WTC11 (cell line): ENCODE measurements around the gene REX1BD. TPM values are rescaled to one million over a fixed set of nuclear protein-coding genes. Genes with fewer than 3 reads are reported as not detected.

ENCODE experiments used
- ATAC-seq: fragments of 200-7000 bp; cut with Tn5 transposase; 2 replicates; pipeline ENCODE4 v1.10.0; 2021; ENCODE audit warnings: mild to moderate bottlenecking, moderate library complexity
- Bru-seq: library from RNA; stranded (reverse); fragments of 400-500 nt; gene quantifications from one replicate; lab custom pipeline; 2021; lab: Mats Ljungman, UMichigan
- CTCF ChIA-PET: fragments of 300-600 bp; sonication (Branson Sonifier 250); formaldehyde crosslinking; loops from one replicate; lab custom pipeline; 2021; ENCODE audit warnings: antibody characterized with exemption; lab: Charles Lee
- POLR2A ChIA-PET: fragments of 350-600 bp; sonication (Branson Sonifier 250); formaldehyde crosslinking; loops from one replicate; lab custom pipeline; 2021; ENCODE audit warnings: antibody characterized with exemption; lab: Charles Lee
- DNase-seq: peaks from one replicate; pipeline ENCODE4 v3.0.0; 2021; ENCODE audit warnings: low spot score
- H3K27ac Mint-ChIP-seq: 2 replicates; pipeline ENCODE4 v1.8.0; 2021; ENCODE audit warnings: mixed read lengths
- H3K27me3 Mint-ChIP-seq: 2 replicates; pipeline ENCODE4 v1.8.0; 2021; ENCODE audit warnings: low read depth, mild to moderate bottlenecking, moderate library complexity, mixed read lengths
- H3K36me3 Mint-ChIP-seq: 2 replicates; pipeline ENCODE4 v1.8.0; 2021; ENCODE audit warnings: mixed read lengths
- H3K4me1 Mint-ChIP-seq: 2 replicates; pipeline ENCODE4 v1.8.0; 2022; ENCODE audit warnings: mixed read lengths
- H3K4me3 Mint-ChIP-seq: 2 replicates; pipeline ENCODE4 v1.8.0; 2021; ENCODE audit warnings: mild to moderate bottlenecking, moderate library complexity, mixed read lengths
- H3K9me3 Mint-ChIP-seq: 2 replicates; pipeline ENCODE4 v1.8.0; 2021; ENCODE audit warnings: mixed read lengths
- ATF1 ChIP-seq: sonication (generic); formaldehyde crosslinking; IDR thresholded peaks from 2 replicates; pipeline ENCODE4 v1.8.1; 2023; ENCODE audit warnings: mild to moderate bottlenecking, moderate library complexity, missing genetic modification reagents
- ATF3 ChIP-seq: sonication (generic); formaldehyde crosslinking; conservative IDR thresholded peaks from 2 replicates; pipeline ENCODE4 v1.8.1; 2022; ENCODE audit warnings: mild to moderate bottlenecking, missing genetic modification reagents
- CBFB ChIP-seq: sonication (generic); formaldehyde crosslinking; IDR thresholded peaks from 2 replicates; pipeline ENCODE4 v1.8.1; 2022; ENCODE audit warnings: mild to moderate bottlenecking, low read depth, missing genetic modification reagents
- CDX4 ChIP-seq: fragments of 250-450 bp; sonication (Bioruptor Pico); IDR thresholded peaks from 2 replicates; pipeline ENCODE4 v1.9.0; 2021; ENCODE audit warnings: moderate library complexity, mild to moderate bottlenecking, inconsistent platforms, borderline replicate concordance
- CREM ChIP-seq: sonication (generic); formaldehyde crosslinking; IDR thresholded peaks from 2 replicates; pipeline ENCODE4 v1.8.1; 2022; ENCODE audit warnings: mild to moderate bottlenecking, missing genetic modification reagents, moderate library complexity
- EMX1 ChIP-seq: fragments of 250-450 bp; sonication (Bioruptor Pico); IDR thresholded peaks from 2 replicates; pipeline ENCODE4 v1.8.0; 2021; ENCODE audit warnings: mild to moderate bottlenecking
- ETV6 ChIP-seq: sonication (generic); formaldehyde crosslinking; IDR thresholded peaks from 2 replicates; pipeline ENCODE4 v1.8.1; 2022; ENCODE audit warnings: mild to moderate bottlenecking, missing genetic modification reagents
- FOXJ3 ChIP-seq: sonication (generic); formaldehyde crosslinking; IDR thresholded peaks from 2 replicates; pipeline ENCODE4 v1.9.0; 2021; ENCODE audit warnings: missing genetic modification reagents, mild to moderate bottlenecking, borderline replicate concordance
- FOXP1 ChIP-seq: sonication (generic); formaldehyde crosslinking; IDR thresholded peaks from 2 replicates; pipeline ENCODE4 v1.8.0; 2022; ENCODE audit warnings: missing genetic modification reagents, mild to moderate bottlenecking, moderate library complexity, borderline replicate concordance
- GRHL2 ChIP-seq: fragments of 250-450 bp; sonication (Bioruptor Pico); IDR thresholded peaks from 2 replicates; pipeline ENCODE4 v1.8.0; 2022; ENCODE audit warnings: mild to moderate bottlenecking, moderate library complexity; ENCODE audit not compliant: insufficient replicate concordance, severe bottlenecking
- HMGA2 ChIP-seq: fragments of 250-450 bp; sonication (Bioruptor Pico); IDR thresholded peaks from 2 replicates; pipeline ENCODE4 v1.4.0; 2021; ENCODE audit warnings: mild to moderate bottlenecking, moderate library complexity
- IRF2 ChIP-seq: sonication (generic); formaldehyde crosslinking; IDR thresholded peaks from 2 replicates; pipeline ENCODE4 v1.8.0; 2022; ENCODE audit warnings: low read depth, missing genetic modification reagents, borderline replicate concordance
- JUN ChIP-seq: sonication (generic); formaldehyde crosslinking; IDR thresholded peaks from 2 replicates; pipeline ENCODE4 v1.8.0; 2023; ENCODE audit warnings: mild to moderate bottlenecking, missing genetic modification reagents
- KAT7 ChIP-seq: sonication (generic); formaldehyde crosslinking; IDR thresholded peaks from 2 replicates; pipeline ENCODE4 v1.8.1; 2023; ENCODE audit warnings: missing genetic modification reagents, mild to moderate bottlenecking, borderline replicate concordance
- MYBL2 ChIP-seq: sonication (generic); formaldehyde crosslinking; IDR thresholded peaks from 2 replicates; pipeline ENCODE4 v1.8.1; 2023; ENCODE audit warnings: mild to moderate bottlenecking, moderate library complexity, missing genetic modification reagents
- NFATC4 ChIP-seq: fragments of 250-450 bp; sonication (Bioruptor Pico); IDR thresholded peaks from 2 replicates; pipeline ENCODE4 v1.9.0; 2021; ENCODE audit warnings: mild to moderate bottlenecking
- NFE2L1 ChIP-seq: sonication (generic); formaldehyde crosslinking; IDR thresholded peaks from 2 replicates; pipeline ENCODE4 v1.8.1; 2023; ENCODE audit warnings: missing genetic modification reagents
- NR1H2 ChIP-seq: sonication (generic); formaldehyde crosslinking; IDR thresholded peaks from 2 replicates; pipeline ENCODE4 v1.9.0; 2021; ENCODE audit warnings: mild to moderate bottlenecking, moderate library complexity, missing genetic modification reagents
- OVOL2 ChIP-seq: fragments of 250-450 bp; sonication (Bioruptor Pico); IDR thresholded peaks from 2 replicates; pipeline ENCODE4 v1.9.0; 2021; ENCODE audit warnings: mild to moderate bottlenecking, borderline replicate concordance
- PRDM15 ChIP-seq: sonication (generic); formaldehyde crosslinking; IDR thresholded peaks from 2 replicates; pipeline ENCODE4 v1.8.0; 2022; ENCODE audit warnings: missing genetic modification reagents
- PRRX2 ChIP-seq: fragments of 250-450 bp; sonication (Bioruptor Pico); IDR thresholded peaks from 2 replicates; pipeline ENCODE4 v1.8.0; 2021; ENCODE audit warnings: mild to moderate bottlenecking
- SMAD4 ChIP-seq: sonication (generic); formaldehyde crosslinking; IDR thresholded peaks from 2 replicates; pipeline ENCODE4 v1.8.0; 2022; ENCODE audit warnings: mild to moderate bottlenecking, missing genetic modification reagents
- TEAD4 ChIP-seq: sonication (generic); formaldehyde crosslinking; IDR thresholded peaks from 2 replicates; pipeline ENCODE4 v1.8.0; 2022; ENCODE audit warnings: mild to moderate bottlenecking, missing genetic modification reagents
- ZBTB21 ChIP-seq: sonication (generic); formaldehyde crosslinking; IDR thresholded peaks from 2 replicates; pipeline ENCODE4 v1.8.1; 2023; ENCODE audit warnings: mild to moderate bottlenecking, missing genetic modification reagents, borderline replicate concordance
- ZBTB43 ChIP-seq: sonication (generic); formaldehyde crosslinking; IDR thresholded peaks from 2 replicates; pipeline ENCODE4 v1.8.1; 2023; ENCODE audit warnings: mild to moderate bottlenecking, missing genetic modification reagents
- ZNF138 ChIP-seq: sonication (generic); formaldehyde crosslinking; conservative IDR thresholded peaks from 2 replicates; pipeline ENCODE4 v1.8.1; 2022; ENCODE audit warnings: mild to moderate bottlenecking, moderate library complexity, missing genetic modification reagents
- ZNF232 ChIP-seq: sonication (generic); formaldehyde crosslinking; IDR thresholded peaks from 2 replicates; pipeline ENCODE4 v1.8.0; 2022; ENCODE audit warnings: mild to moderate bottlenecking, missing genetic modification reagents
- ZNF396 ChIP-seq: fragments of 250-450 bp; sonication (Bioruptor Pico); IDR thresholded peaks from 2 replicates; pipeline ENCODE4 v1.8.0; 2021; ENCODE audit warnings: mild to moderate bottlenecking, moderate library complexity, borderline replicate concordance
- ZNF416 ChIP-seq: fragments of 250-450 bp; sonication (Bioruptor Pico); IDR thresholded peaks from 2 replicates; pipeline ENCODE4 v1.9.0; 2021; ENCODE audit warnings: mild to moderate bottlenecking, inconsistent platforms
- ZNF423 ChIP-seq: fragments of 250-450 bp; sonication (Bioruptor Pico); IDR thresholded peaks from 2 replicates; pipeline ENCODE4 v2.1.2; 2022; ENCODE audit warnings: mild to moderate bottlenecking, moderate library complexity
- ZNF671 ChIP-seq: fragments of 250-450 bp; sonication (Bioruptor Pico); IDR thresholded peaks from 2 replicates; pipeline ENCODE4 v1.8.0; 2021; ENCODE audit warnings: mild to moderate bottlenecking
- long read RNA-seq, 3 experiments: library from RNA in 1 of 3; library from capped mRNA in 1 of 3; library from polyadenylated mRNA in 1 of 3; unstranded in 2 of 3; stranded (forward) in 1 of 3; transcript quantifications; one replicate each; pipeline ENCODE4 v2.0.0, GENCODE V29; 2021
- total RNA-seq: library from RNA; stranded (reverse); gene quantifications from 3 replicates; pipeline ENCODE4 v1.2.3, GENCODE V29; 2021

Gene REX1BD
- 90.2 to 107 TPM (median 99.0 TPM) in 3 replicates for total RNA-seq
- percentile 74 among the genes with signal in this experiment for Bru-seq, nascent RNA
- long read RNA-seq, experiment 1, transcript REX1BD-202 (5 exons, 702 nt): minor isoform, 12 of 88 reads
- long read RNA-seq, experiment 1, transcript REX1BD-201 (5 exons, 839 nt): major isoform, 35 of 88 reads
- long read RNA-seq, experiment 1, transcript REX1BD-205 (4 exons, 1,081 nt): minor isoform, 17 of 88 reads
- long read RNA-seq, experiment 1, partial matches to known transcripts: 10 of 88 reads
- long read RNA-seq, experiment 1, other reads (novel, unspliced or antisense): 6 of 88 reads
- long read RNA-seq, experiment 2, transcript REX1BD-202 (5 exons, 702 nt): minor isoform, 30 of 110 reads
- long read RNA-seq, experiment 2, transcript REX1BD-205 (4 exons, 1,081 nt): minor isoform, 11 of 110 reads
- long read RNA-seq, experiment 2, transcript REX1BD-201 (5 exons, 839 nt): major isoform, 44 of 110 reads
- long read RNA-seq, experiment 2, partial matches to known transcripts: 15 of 110 reads
- long read RNA-seq, experiment 2, other reads (novel, unspliced or antisense): 6 of 110 reads
- long read RNA-seq, experiment 3: 0 reads

GRCh38 chr19:18588611-18589379 lies at the start of gene REX1BD:
REX1BD (plus strand) TSS chr19:18588798; CDS start chr19:18588802, 4 bp downstream.
- ChIA-PET CTCF (interaction anchor here (0.6 to 4.5 kb wide), 51 partner anchors 9 to 340 kb away, joined by 3 to 39 read pairs (median 5); partner anchors contain the start of genes COPE, CRLF1, DDX49 and ELL), POLR2A (interaction anchor here (0.9 to 2.5 kb wide), 11 partner anchors 12 to 258 kb away, joined by 3 to 18 read pairs (median 3); partner anchors contain the start of genes KXD1 and UBA52)
- peak within 1 kb of the TSS; percentile 86 for H3K4me3 Mint-ChIP-seq
- H3K9me3 Mint-ChIP-seq: 0 out of 2 replicates have a peak, but pooled peaks cover 3% of the 10 kb centered on the region
- H3K4me1 Mint-ChIP-seq: peaks cover 32% of the 10 kb centered on the region
- peaks cover 10% of the 10 kb centered on the region for H3K27me3 Mint-ChIP-seq
- peak; percentile 87 for DNase-seq
- 0 out of 2 replicates have a peak, but pooled peaks cover 3% of the 10 kb centered on the region for H3K36me3 Mint-ChIP-seq
- H3K27ac Mint-ChIP-seq: peak within 1 kb of the TSS; percentile 98
- ATAC-seq: peak; percentile 51
- TF ChIP-seq OVOL2 (CRISPR knock-in tag) (no peak), ZNF232 (CRISPR knock-in tag) (peak; percentile 81; the same call in 1 of the 2 replicates), SMAD4 (CRISPR knock-in tag) (peak; percentile 76; the same call in 1 of the 2 replicates), FOXP1 (peak; percentile 83), ZNF396 (CRISPR knock-in tag) (no peak), HMGA2 (CRISPR knock-in tag) (no peak), GRHL2 (CRISPR knock-in tag) (no peak), EMX1 (CRISPR knock-in tag) (no peak), ETV6 (CRISPR knock-in tag) (peak; percentile 74; the same call in 1 of the 2 replicates), ZNF416 (CRISPR knock-in tag) (no peak), ZNF138 (CRISPR knock-in tag) (peak; percentile 90), ZBTB43 (CRISPR knock-in tag) (peak; percentile 90), ZBTB21 (CRISPR knock-in tag) (peak; percentile 94), KAT7 (peak; percentile 81; the same call in 1 of the 2 replicates), MYBL2 (CRISPR knock-in tag) (peak; percentile 74), NFE2L1 (CRISPR knock-in tag) (peak; percentile 95), IRF2 (CRISPR knock-in tag) (no peak), CBFB (CRISPR knock-in tag) (peak; percentile 98), ZNF423 (CRISPR knock-in tag) (peak; percentile 25; the same call in 1 of the 2 replicates), NR1H2 (CRISPR knock-in tag) (no peak), CREM (CRISPR knock-in tag) (peak; percentile 59; the same call in 1 of the 2 replicates), ATF3 (CRISPR knock-in tag) (no peak), TEAD4 (CRISPR knock-in tag) (no peak), FOXJ3 (CRISPR knock-in tag) (no peak), ATF1 (CRISPR knock-in tag) (no peak; the same call in 1 of the 2 replicates), ZNF671 (CRISPR knock-in tag) (no peak), JUN (CRISPR knock-in tag) (peak; percentile 88), CDX4 (no peak), NFATC4 (CRISPR knock-in tag) (no peak), PRRX2 (CRISPR knock-in tag) (no peak), PRDM15 (CRISPR knock-in tag) (peak; percentile 20; the same call in 1 of the 2 replicates)
